Measurements from ENCODE around the gene PPL.

Gene PPL

DNA sequence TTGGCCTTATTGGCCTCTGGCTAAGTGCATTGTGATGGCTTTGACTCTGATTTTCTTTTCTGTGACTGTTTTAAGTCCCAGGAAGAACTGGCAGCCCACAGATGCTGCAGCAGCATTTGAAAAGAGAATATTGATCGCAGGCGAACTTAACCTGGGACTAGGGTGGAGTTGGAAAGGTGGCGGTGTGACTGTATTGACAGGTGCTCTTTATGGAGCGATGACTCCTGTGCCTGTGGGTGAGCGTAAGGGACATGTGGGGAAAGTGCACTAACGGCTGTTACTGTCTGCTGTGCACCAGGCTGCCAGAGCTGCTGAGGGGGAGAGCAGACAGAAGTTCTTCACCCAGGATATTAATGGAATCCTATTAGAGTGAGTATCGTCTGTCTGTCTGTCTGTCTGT, 68.4 kb downstream of the PPL start:
- POLR2A ChIA-PET = no interaction called here
- H3K27ac ChIP-seq (ENCODE audit: extremely low read depth, low read depth, low read length) = no peak overlapping the region
- peaks cover 0 to 72% of the 10 kb centered on the region in 2 experiments; a peak in 2 of 3 replicates for H3K36me3 ChIP-seq (ENCODE audit: control insufficient read depth in 2 of 2, insufficient read depth in 1 of 2, low read length in 2 of 2)
- TF ChIP-seq ELK4 (IDR thresholded peaks at IDR 0.05; ENCODE audit: borderline replicate concordance, low read depth, low read length) = no peak
- CTCF ChIA-PET = no interaction called here
- H3K4me1 ChIP-seq (ENCODE audit: control insufficient read depth, insufficient read depth, low read length) = no peaks in the 10 kb centered on the region
- H3K9me3 ChIP-seq (ENCODE audit: control insufficient read depth, insufficient read depth, low read depth, low read length) = no peaks in the 10 kb centered on the region
- no peak overlapping the region for H3K4me3 ChIP-seq (ENCODE audit: low read depth, low read length)

DNA sequence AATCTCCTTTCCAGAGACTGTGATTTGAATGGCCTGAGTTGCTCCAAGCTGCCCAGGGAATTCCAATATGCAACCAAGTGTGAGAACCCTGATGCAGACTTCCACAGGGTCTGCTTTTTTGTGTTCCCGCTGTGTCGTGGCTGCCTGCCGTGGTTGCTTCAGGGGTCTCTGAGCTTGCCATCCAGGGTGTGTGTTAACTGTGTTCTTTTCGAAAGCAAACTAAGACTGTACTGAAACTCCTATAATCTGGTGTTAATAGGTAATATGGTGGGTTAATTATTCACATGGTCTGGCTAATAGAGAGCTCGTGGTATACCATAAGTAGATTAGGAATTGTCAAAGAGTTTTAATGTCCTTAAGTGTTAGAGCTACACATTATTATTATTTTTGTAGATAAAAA, 68.9 kb downstream of the PPL start:
- no peak for TF ChIP-seq ZNF248 (tag by site-specific recombination; IDR thresholded peaks at IDR 0.05)
- TF ChIP-seq, protein P1, sequence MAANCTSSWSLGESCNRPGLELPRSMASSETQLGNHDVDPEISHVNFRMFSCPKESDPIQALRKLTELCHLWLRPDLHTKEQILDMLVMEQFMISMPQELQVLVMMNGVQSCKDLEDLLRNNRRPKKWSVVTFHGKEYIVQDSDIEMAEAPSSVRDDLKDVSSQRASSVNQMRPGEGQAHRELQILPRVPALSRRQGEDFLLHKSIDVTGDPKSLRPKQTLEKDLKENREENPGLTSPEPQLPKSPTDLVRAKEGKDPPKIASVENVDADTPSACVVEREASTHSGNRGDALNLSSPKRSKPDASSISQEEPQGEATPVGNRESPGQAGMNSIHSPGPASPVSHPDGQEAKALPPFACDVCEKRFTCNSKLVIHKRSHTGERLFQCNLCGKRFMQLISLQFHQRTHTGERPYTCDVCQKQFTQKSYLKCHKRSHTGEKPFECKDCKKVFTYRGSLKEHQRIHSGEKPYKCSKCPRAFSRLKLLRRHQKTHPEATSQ (tag by site-specific recombination; IDR thresholded peaks at IDR 0.05) = no peak
- TF ChIP-seq ZNF239 (tag by site-specific recombination; IDR thresholded peaks at IDR 0.05) = no peak
- no peak for TF ChIP-seq CTCF (tag by site-specific recombination; IDR thresholded peaks at IDR 0.05)
- no peak for TF ChIP-seq KLF1 (tag by site-specific recombination; IDR thresholded peaks at IDR 0.05)
- no peak for TF ChIP-seq ZBTB8A (tag by site-specific recombination; IDR thresholded peaks at IDR 0.05)
- TF ChIP-seq ZNF292 (tag by site-specific recombination; IDR thresholded peaks at IDR 0.05; ENCODE audit: borderline replicate concordance, low read depth) = no peak
- TF ChIP-seq SP3 (tag by site-specific recombination; IDR thresholded peaks at IDR 0.05) = no peak
- TF ChIP-seq ZNF433 (tag by site-specific recombination; IDR thresholded peaks at IDR 0.05; ENCODE audit: low read depth) = no peak
- TF ChIP-seq, protein P2, sequence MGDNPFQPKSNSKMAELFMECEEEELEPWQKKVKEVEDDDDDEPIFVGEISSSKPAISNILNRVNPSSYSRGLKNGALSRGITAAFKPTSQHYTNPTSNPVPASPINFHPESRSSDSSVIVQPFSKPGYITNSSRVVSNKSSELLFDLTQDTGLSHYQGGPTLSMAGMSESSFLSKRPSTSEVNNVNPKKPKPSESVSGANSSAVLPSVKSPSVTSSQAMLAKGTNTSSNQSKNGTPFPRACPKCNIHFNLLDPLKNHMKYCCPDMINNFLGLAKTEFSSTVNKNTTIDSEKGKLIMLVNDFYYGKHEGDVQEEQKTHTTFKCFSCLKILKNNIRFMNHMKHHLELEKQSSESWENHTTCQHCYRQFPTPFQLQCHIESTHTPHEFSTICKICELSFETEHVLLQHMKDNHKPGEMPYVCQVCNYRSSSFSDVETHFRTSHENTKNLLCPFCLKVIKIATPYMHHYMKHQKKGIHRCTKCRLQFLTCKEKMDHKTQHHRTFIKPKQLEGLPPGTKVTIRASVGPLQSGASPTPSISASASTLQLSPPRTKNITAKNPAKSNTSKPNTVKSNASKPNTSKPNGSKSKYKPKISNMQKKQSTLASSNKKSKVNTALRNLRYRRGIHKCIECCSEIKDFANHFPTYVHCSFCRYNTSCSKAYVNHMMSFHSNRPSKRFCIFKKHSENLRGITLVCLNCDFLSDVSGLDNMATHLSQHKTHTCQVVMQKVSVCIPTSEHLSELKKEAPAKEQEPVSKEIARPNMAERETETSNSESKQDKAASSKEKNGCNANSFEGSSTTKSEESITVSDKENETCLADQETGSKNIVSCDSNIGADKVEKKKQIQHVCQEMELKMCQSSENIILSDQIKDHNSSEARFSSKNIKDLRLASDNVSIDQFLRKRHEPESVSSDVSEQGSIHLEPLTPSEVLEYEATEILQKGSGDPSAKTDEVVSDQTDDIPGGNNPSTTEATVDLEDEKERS (tag by site-specific recombination; IDR thresholded peaks at IDR 0.05) = no peak
- TF ChIP-seq, protein P3, sequence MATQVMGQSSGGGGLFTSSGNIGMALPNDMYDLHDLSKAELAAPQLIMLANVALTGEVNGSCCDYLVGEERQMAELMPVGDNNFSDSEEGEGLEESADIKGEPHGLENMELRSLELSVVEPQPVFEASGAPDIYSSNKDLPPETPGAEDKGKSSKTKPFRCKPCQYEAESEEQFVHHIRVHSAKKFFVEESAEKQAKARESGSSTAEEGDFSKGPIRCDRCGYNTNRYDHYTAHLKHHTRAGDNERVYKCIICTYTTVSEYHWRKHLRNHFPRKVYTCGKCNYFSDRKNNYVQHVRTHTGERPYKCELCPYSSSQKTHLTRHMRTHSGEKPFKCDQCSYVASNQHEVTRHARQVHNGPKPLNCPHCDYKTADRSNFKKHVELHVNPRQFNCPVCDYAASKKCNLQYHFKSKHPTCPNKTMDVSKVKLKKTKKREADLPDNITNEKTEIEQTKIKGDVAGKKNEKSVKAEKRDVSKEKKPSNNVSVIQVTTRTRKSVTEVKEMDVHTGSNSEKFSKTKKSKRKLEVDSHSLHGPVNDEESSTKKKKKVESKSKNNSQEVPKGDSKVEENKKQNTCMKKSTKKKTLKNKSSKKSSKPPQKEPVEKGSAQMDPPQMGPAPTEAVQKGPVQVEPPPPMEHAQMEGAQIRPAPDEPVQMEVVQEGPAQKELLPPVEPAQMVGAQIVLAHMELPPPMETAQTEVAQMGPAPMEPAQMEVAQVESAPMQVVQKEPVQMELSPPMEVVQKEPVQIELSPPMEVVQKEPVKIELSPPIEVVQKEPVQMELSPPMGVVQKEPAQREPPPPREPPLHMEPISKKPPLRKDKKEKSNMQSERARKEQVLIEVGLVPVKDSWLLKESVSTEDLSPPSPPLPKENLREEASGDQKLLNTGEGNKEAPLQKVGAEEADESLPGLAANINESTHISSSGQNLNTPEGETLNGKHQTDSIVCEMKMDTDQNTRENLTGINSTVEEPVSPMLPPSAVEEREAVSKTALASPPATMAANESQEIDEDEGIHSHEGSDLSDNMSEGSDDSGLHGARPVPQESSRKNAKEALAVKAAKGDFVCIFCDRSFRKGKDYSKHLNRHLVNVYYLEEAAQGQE (tag by site-specific recombination; IDR thresholded peaks at IDR 0.05) = no peak
- no peak for TF ChIP-seq ZNF624 (tag by site-specific recombination; IDR thresholded peaks at IDR 0.05)
- TF ChIP-seq ZNF214 (tag by site-specific recombination; IDR thresholded peaks at IDR 0.05; ENCODE audit: borderline replicate concordance) = no peak
- no peak for TF ChIP-seq ZEB2 (tag by site-specific recombination; IDR thresholded peaks at IDR 0.05)
- TF ChIP-seq TCF7L2 (IDR thresholded peaks at IDR 0.05; ENCODE audit: borderline replicate concordance, low read depth, low read length) = no peak
- no peak for TF ChIP-seq ZNF626 (tag by site-specific recombination; IDR thresholded peaks at IDR 0.05)
- no peak for TF ChIP-seq ZNF580 (tag by site-specific recombination; IDR thresholded peaks at IDR 0.05)
- no peak for TF ChIP-seq ZNF350 (tag by site-specific recombination; IDR thresholded peaks at IDR 0.05)
- Histone ChIP-seq H3K4me1 (ENCODE audit: control insufficient read depth, insufficient read depth, low read length) (no peaks in the 10 kb centered on the region), H3K36me3 (ENCODE audit: control insufficient read depth in 2 of 2, insufficient read depth in 1 of 2, low read length in 2 of 2) (peaks cover 0 to 70% of the 10 kb centered on the region in 2 experiments; a peak in 2 of 3 replicates), H3K4me3 (ENCODE audit: low read depth, low read length) (no peak overlapping the region), H3K9me3 (ENCODE audit: control insufficient read depth, insufficient read depth, low read depth, low read length) (no peaks in the 10 kb centered on the region), H3K27ac (ENCODE audit: extremely low read depth, low read depth, low read length) (no peak overlapping the region)
- ChIA-PET POLR2A (no interaction called here), CTCF (no interaction called here)

Data from HEK293 (cell line).